Epithelial cell of proximal tubule (primary cell): ENCODE results near the gene PRND. TPM values are rescaled to one million over a fixed set of nuclear protein-coding genes. Genes with fewer than 3 reads are reported as not detected.

Experiments
- DNase-seq: peaks from one replicate; pipeline ENCODE4 v3.0.0-alpha.2; 2011; ENCODE audit warnings: low read depth
- H3K4me3 ChIP-seq: 2 replicates; pipeline ENCODE4 v1.5.1; 2011; ENCODE audit warnings: low read depth, mild to moderate bottlenecking, low read length
- total RNA-seq: library from RNA; depleted of rRNA; stranded (reverse); fragments of >200 nt; gene quantifications from 2 replicates; pipeline ENCODE4 v1.2.3, GENCODE V29; 2015
- TF ChIP-seq, protein P1 (sequence below): conservative IDR thresholded peaks from 2 replicates; pipeline ENCODE4 v1.5.1; 2012; ENCODE audit warnings: low read depth, mild to moderate bottlenecking, low read length

PRND gene
- total RNA-seq, 1 donor from 2014 or later: not detected

- no peak overlapping the region for H3K4me3 ChIP-seq
- TF ChIP-seq, protein P1, sequence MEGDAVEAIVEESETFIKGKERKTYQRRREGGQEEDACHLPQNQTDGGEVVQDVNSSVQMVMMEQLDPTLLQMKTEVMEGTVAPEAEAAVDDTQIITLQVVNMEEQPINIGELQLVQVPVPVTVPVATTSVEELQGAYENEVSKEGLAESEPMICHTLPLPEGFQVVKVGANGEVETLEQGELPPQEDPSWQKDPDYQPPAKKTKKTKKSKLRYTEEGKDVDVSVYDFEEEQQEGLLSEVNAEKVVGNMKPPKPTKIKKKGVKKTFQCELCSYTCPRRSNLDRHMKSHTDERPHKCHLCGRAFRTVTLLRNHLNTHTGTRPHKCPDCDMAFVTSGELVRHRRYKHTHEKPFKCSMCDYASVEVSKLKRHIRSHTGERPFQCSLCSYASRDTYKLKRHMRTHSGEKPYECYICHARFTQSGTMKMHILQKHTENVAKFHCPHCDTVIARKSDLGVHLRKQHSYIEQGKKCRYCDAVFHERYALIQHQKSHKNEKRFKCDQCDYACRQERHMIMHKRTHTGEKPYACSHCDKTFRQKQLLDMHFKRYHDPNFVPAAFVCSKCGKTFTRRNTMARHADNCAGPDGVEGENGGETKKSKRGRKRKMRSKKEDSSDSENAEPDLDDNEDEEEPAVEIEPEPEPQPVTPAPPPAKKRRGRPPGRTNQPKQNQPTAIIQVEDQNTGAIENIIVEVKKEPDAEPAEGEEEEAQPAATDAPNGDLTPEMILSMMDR: no peak
- no peak for DNase-seq
Observed at GRCh38 chr20:4736875-4737274, 15.2 kb downstream of the PRND start.

DNA sequence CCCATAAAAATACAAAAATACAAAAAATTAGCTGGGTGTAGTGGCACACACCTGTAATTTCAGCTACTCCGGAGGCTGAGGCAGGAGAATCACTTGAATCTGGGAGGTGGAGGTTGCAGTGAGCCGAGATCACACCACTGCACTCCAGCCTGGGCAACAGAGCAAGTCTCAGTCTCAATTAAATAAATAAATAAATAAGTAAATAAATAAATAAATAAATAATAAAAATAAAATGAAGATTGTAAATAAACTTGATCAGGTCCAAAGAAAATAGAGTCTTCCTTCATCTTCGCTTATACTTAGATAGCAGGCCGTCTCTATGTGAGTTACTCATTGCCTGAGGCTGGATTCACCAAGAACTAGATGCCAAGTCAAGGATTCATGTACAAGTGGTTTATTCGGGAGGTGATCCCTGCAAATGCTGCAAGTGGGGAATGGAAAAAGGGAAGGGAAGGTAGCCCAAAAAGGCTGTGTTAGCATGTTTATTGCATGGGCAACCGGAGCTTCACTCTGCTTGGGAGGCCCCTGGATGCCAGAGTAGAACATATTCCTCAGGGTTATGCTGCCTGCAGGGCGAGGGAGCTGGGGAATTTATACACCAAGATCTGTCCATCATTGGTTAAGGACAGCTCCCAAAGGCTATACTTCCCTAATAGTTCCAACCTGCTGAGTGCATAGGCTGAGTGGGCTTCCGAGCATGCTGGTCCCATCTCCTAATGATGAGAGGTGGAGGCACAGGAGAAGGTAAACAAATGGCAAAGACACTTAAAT lies 16.3 kb downstream of the PRND start:
- TF ChIP-seq, protein P1: no peak
- DNase-seq: no peak
- H3K4me3 ChIP-seq: no peak overlapping the region

GRCh38 chr20:4740774-4741431 lies 19.2 kb downstream of the PRND start:
- no peak overlapping the region for H3K4me3 ChIP-seq
- DNase-seq: no peak
- TF ChIP-seq, protein P1: peak; percentile 84

GRCh38 chr20:4748847-4749246 lies 27.1 kb downstream of the PRND start:
- H3K4me3 ChIP-seq: no peak overlapping the region
- no peak for DNase-seq
- TF ChIP-seq, protein P1: no peak

- no peak for DNase-seq
Observed at GRCh38 chr20:4749326-4749725, 27.6 kb downstream of the PRND start.

DNA sequence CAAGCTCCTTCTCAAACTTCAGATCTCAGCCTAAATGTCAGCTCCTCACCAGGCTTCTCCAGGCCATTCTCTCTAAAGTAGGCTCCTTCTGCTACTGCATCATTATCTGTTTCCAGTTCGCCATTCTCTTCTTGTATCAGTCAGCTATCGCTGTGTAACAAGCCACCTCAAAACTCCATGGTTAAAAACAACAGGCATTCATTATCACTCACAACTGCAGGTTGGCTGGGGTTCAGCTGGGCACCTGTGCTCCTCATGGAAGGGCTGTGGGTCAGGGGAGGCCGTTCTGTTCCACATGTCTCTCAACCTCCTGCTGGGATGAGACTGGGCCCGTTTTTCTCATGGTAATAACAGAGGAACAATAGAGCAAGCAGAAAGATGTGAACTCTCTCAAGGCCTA lies 28.7 kb downstream of the PRND start:
- no peak for DNase-seq
- TF ChIP-seq, protein P1: no peak

More at GRCh38 chr20:4749326-4749725, 27.6 kb downstream of the PRND start:
- TF ChIP-seq, protein P1: no peak
- H3K4me3 ChIP-seq: no peak overlapping the region

More for the DNA sequence above, 28.7 kb downstream of the PRND start:
- no peak overlapping the region for H3K4me3 ChIP-seq
